ENCODE measurements around the gene SYTL3. TPM values are rescaled to one million over a fixed set of nuclear protein-coding genes. Genes with fewer than 3 reads are reported as not detected.

The SYTL3 gene
- total and polyA plus RNA-seq, 10 of the 15 experiments (the other 5 are each of a cell fraction or from before 2014, with no cell fraction given) = 3.3 to 12.1 (median 6.9) TPM

DNA sequence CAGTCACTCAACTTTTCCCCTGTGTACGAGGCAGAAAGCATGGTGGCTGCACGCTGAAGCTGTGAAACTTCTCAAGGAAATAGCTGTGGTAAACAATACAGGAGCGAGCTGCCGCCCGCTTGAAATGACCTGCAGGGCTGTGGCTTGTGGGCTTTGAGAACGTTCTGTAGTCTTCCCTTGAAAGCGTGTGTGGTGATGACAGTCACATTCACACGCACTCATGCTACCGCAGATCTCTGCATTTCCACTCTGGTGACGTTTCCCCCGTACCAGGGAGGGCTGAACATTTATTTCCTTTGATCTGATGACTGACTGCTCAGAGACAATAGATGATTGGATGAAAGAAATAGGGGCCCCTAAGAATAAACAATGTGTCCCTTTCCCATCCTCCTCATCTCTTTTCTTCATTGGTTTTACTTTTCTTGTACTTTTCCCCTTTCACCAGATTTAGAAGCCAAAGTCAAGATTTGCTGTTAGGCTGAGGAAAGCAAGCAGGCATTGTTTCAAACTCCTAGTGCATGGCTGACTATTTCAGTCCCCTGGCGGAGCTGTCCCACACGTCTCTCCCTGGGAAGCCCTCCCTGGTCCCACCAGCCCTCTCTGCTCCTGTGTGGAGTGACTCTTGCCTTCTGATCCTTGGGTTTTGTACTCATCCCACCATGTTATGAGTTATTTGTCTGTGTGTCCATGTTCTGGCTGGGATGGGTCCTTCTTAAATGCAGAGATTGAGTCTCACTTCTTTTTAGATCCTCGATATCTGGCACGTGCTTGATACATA lies 3.9 kb downstream of the SYTL3 start (continued):
- TF ChIP-seq, protein P1, sequence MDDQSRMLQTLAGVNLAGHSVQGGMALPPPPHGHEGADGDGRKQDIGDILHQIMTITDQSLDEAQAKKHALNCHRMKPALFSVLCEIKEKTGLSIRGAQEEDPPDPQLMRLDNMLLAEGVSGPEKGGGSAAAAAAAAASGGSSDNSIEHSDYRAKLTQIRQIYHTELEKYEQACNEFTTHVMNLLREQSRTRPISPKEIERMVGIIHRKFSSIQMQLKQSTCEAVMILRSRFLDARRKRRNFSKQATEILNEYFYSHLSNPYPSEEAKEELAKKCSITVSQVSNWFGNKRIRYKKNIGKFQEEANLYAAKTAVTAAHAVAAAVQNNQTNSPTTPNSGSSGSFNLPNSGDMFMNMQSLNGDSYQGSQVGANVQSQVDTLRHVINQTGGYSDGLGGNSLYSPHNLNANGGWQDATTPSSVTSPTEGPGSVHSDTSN (IDR thresholded peaks at IDR 0.05; ENCODE audit: insufficient replicate concordance, low read depth, low read length) = peak; percentile 81
- TF ChIP-seq ZSCAN29 (IDR thresholded peaks at IDR 0.05) = 0 out of 2 replicates have a peak, but pooled peaks have one; percentile 17
- TF ChIP-seq, protein P2, sequence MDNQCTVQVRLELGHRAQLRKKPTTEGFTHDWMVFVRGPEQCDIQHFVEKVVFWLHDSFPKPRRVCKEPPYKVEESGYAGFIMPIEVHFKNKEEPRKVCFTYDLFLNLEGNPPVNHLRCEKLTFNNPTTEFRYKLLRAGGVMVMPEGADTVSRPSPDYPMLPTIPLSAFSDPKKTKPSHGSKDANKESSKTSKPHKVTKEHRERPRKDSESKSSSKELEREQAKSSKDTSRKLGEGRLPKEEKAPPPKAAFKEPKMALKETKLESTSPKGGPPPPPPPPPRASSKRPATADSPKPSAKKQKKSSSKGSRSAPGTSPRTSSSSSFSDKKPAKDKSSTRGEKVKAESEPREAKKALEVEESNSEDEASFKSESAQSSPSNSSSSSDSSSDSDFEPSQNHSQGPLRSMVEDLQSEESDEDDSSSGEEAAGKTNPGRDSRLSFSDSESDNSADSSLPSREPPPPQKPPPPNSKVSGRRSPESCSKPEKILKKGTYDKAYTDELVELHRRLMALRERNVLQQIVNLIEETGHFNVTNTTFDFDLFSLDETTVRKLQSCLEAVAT (IDR thresholded peaks at IDR 0.05) = peak; percentile 68; the same call in 1 of the 2 replicates
- peak; percentile 48; the same call in 1 of the 2 replicates for TF ChIP-seq DPF2 (IDR thresholded peaks at IDR 0.05)
- peak; percentile 92 for TF ChIP-seq CREM (IDR thresholded peaks at IDR 0.05; ENCODE audit: low read depth)
- TF ChIP-seq, protein P3, sequence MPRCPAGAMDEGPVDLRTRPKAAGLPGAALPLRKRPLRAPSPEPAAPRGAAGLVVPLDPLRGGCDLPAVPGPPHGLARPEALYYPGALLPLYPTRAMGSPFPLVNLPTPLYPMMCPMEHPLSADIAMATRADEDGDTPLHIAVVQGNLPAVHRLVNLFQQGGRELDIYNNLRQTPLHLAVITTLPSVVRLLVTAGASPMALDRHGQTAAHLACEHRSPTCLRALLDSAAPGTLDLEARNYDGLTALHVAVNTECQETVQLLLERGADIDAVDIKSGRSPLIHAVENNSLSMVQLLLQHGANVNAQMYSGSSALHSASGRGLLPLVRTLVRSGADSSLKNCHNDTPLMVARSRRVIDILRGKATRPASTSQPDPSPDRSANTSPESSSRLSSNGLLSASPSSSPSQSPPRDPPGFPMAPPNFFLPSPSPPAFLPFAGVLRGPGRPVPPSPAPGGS (IDR thresholded peaks at IDR 0.05; ENCODE audit: borderline replicate concordance, insufficient read depth, low read depth, low read length, poor library complexity, severe bottlenecking) = peak; percentile 53
- TF ChIP-seq, protein P4, sequence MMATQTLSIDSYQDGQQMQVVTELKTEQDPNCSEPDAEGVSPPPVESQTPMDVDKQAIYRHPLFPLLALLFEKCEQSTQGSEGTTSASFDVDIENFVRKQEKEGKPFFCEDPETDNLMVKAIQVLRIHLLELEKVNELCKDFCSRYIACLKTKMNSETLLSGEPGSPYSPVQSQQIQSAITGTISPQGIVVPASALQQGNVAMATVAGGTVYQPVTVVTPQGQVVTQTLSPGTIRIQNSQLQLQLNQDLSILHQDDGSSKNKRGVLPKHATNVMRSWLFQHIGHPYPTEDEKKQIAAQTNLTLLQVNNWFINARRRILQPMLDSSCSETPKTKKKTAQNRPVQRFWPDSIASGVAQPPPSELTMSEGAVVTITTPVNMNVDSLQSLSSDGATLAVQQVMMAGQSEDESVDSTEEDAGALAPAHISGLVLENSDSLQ (IDR thresholded peaks at IDR 0.05) = peak; percentile 97
- peak; percentile 86 for TF ChIP-seq FOXM1 (IDR thresholded peaks at IDR 0.05; ENCODE audit: low read depth, low read length)
- no peak for TF ChIP-seq NFXL1 (IDR thresholded peaks at IDR 0.05; ENCODE audit: borderline replicate concordance)
- TF ChIP-seq MEF2B (IDR thresholded peaks at IDR 0.05; ENCODE audit: partially characterized antibody, poor library complexity, severe bottlenecking) = peak; percentile 81
- TF ChIP-seq ATF7 (IDR thresholded peaks at IDR 0.05; ENCODE audit: low read depth) = peak; percentile 93
- TF ChIP-seq ZNF384 (IDR thresholded peaks at IDR 0.05; ENCODE audit: borderline replicate concordance, low read depth, low read length) = no peak
- 0 out of 2 replicates have a peak, but pooled peaks have one; percentile 17 for TF ChIP-seq POLR2AphosphoS5 (IDR thresholded peaks at IDR 0.05; ENCODE audit: low read length)
- TF ChIP-seq RUNX3 (IDR thresholded peaks at IDR 0.05; ENCODE audit: low read length) = peak; percentile 98
- peak; percentile 91 to 92 for TF ChIP-seq BHLHE40 (IDR thresholded peaks at IDR 0.05; ENCODE audit: borderline replicate concordance in 1 of 2, low read depth in 2 of 2, low read length in 1 of 2)
- TF ChIP-seq MXI1 (IDR thresholded peaks at IDR 0.05; ENCODE audit: low read depth, low read length) = peak; percentile 84
- TF ChIP-seq PAX5 (IDR thresholded peaks at IDR 0.05; ENCODE audit: borderline replicate concordance, low read depth, low read length) = peak; percentile 96
- TF ChIP-seq, protein P5, sequence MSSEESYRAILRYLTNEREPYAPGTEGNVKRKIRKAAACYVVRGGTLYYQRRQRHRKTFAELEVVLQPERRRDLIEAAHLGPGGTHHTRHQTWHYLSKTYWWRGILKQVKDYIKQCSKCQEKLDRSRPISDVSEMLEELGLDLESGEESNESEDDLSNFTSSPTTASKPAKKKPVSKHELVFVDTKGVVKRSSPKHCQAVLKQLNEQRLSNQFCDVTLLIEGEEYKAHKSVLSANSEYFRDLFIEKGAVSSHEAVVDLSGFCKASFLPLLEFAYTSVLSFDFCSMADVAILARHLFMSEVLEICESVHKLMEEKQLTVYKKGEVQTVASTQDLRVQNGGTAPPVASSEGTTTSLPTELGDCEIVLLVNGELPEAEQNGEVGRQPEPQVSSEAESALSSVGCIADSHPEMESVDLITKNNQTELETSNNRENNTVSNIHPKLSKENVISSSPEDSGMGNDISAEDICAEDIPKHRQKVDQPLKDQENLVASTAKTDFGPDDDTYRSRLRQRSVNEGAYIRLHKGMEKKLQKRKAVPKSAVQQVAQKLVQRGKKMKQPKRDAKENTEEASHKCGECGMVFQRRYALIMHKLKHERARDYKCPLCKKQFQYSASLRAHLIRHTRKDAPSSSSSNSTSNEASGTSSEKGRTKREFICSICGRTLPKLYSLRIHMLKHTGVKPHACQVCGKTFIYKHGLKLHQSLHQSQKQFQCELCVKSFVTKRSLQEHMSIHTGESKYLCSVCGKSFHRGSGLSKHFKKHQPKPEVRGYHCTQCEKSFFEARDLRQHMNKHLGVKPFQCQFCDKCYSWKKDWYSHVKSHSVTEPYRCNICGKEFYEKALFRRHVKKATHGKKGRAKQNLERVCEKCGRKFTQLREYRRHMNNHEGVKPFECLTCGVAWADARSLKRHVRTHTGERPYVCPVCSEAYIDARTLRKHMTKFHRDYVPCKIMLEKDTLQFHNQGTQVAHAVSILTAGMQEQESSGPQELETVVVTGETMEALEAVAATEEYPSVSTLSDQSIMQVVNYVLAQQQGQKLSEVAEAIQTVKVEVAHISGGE (CRISPR knock-in tag; IDR thresholded peaks at IDR 0.05) = no peak
- TF ChIP-seq, protein P6, sequence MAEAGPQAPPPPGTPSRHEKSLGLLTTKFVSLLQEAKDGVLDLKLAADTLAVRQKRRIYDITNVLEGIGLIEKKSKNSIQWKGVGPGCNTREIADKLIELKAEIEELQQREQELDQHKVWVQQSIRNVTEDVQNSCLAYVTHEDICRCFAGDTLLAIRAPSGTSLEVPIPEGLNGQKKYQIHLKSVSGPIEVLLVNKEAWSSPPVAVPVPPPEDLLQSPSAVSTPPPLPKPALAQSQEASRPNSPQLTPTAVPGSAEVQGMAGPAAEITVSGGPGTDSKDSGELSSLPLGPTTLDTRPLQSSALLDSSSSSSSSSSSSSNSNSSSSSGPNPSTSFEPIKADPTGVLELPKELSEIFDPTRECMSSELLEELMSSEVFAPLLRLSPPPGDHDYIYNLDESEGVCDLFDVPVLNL (IDR thresholded peaks at IDR 0.05; ENCODE audit: low read depth, low read length) = no peak

Measured in GM12878 (cell line).